CD14-positive monocyte (primary cell): ENCODE results near the gene RCC2. TPM values are rescaled to one million over a fixed set of nuclear protein-coding genes. Genes with fewer than 3 reads are reported as not detected.

Experiments used
- DNase-seq, 3 donors: peaks; one replicate each; pipeline ENCODE4 v3.0.0-alpha.2; 2011 to 2022
- H2AFZ ChIP-seq: 2 replicates; pipeline ENCODE4 v1.6.0; 2012; ENCODE audit warnings: mild to moderate bottlenecking, low read depth, low read length, inconsistent platforms; ENCODE audit not compliant: insufficient read depth, poor library complexity, severe bottlenecking
- H3K27ac ChIP-seq, 2 donors: 1 replicate in 1 of 2; 2 replicates in 1 of 2; pipeline ENCODE4 v1.5.1; 2012 to 2013; ENCODE audit warnings: low read length in 2 of 2, control low read depth in 1 of 2, inconsistent platforms in 1 of 2, low read depth in 1 of 2, mild to moderate bottlenecking in 1 of 2
- H3K27me3 ChIP-seq, 2 donors: one replicate each; pipeline versions ENCODE4 v1.6.0 to v1.6.1; 2011 to 2013; ENCODE audit warnings: low read length in 2 of 2; ENCODE audit not compliant: control insufficient read depth in 2 of 2, insufficient read depth in 2 of 2
- H3K36me3 ChIP-seq, 2 donors: replicated peaks in 1 of 2; 1 replicate in 1 of 2; 2 replicates in 1 of 2; pipeline versions ENCODE4 v1.5.1 to v1.6.1; 2012 to 2013; ENCODE audit warnings: low read length in 2 of 2, control low read depth in 1 of 2, inconsistent platforms in 1 of 2, mild to moderate bottlenecking in 1 of 2; ENCODE audit not compliant: insufficient read depth in 2 of 2, control insufficient read depth in 1 of 2
- H3K4me1 ChIP-seq, 2 donors: 1 replicate in 1 of 2; 2 replicates in 1 of 2; pipeline versions ENCODE4 v1.5.1 to v1.6.1; 2012 to 2013; ENCODE audit warnings: low read length in 2 of 2, control low read depth in 1 of 2, inconsistent platforms in 1 of 2, mild to moderate bottlenecking in 1 of 2, moderate library complexity in 1 of 2; ENCODE audit not compliant: insufficient read depth in 2 of 2, control insufficient read depth in 1 of 2
- H3K4me2 ChIP-seq: replicated peaks from 2 replicates; pipeline ENCODE3; 2012; ENCODE audit warnings: low read length, moderate library complexity, mild to moderate bottlenecking; ENCODE audit not compliant: poor library complexity, severe bottlenecking; ENCODE audit errors: extremely low read depth
- H3K4me3 ChIP-seq, 3 experiments: fragments of 200-600 bp in 1 of 3; sonication (generic) in 1 of 3; replicated peaks in 1 of 3; 1 replicate in 2 of 3; 2 replicates in 1 of 3; pipeline ENCODE4 v1.5.1; 2011 to 2013; ENCODE audit warnings: low read length in 3 of 3, mild to moderate bottlenecking in 3 of 3, control low read depth in 2 of 3, low read depth in 2 of 3, inconsistent platforms in 1 of 3, moderate library complexity in 1 of 3
- H3K79me2 ChIP-seq: 2 replicates; pipeline ENCODE4 v1.6.0; 2012; ENCODE audit warnings: mild to moderate bottlenecking, control low read depth, inconsistent platforms, low read length, moderate library complexity; ENCODE audit not compliant: insufficient read depth
- H3K9ac ChIP-seq: 2 replicates; pipeline ENCODE4 v1.6.0; 2017; ENCODE audit warnings: low read length, mild to moderate bottlenecking; ENCODE audit not compliant: insufficient read depth, poor library complexity, severe bottlenecking
- H3K9me3 ChIP-seq, 2 donors: replicated peaks in 1 of 2; 1 replicate in 1 of 2; 2 replicates in 1 of 2; pipeline versions ENCODE4 v1.5.1 to v1.6.1; 2012 to 2013; ENCODE audit warnings: low read length in 2 of 2, control low read depth in 1 of 2; ENCODE audit not compliant: control insufficient read depth in 1 of 2, insufficient read depth in 1 of 2
- H4K20me1 ChIP-seq: 2 replicates; pipeline ENCODE4 v1.6.0; 2012; ENCODE audit warnings: mild to moderate bottlenecking, low read length, control low read depth, moderate library complexity; ENCODE audit not compliant: insufficient read depth
- H3K27ac Mint-ChIP-seq, 7 donors: one replicate each; pipeline ENCODE4 v1.8.0; 2020; ENCODE audit warnings: mild to moderate bottlenecking in 7 of 7, mixed read lengths in 7 of 7, moderate library complexity in 6 of 7, inconsistent platforms in 2 of 7
- H3K27me3 Mint-ChIP-seq, 3 donors: one replicate each; pipeline ENCODE4 v1.8.0; 2021 to 2022; ENCODE audit warnings: low read depth in 3 of 3, mild to moderate bottlenecking in 3 of 3, mixed read lengths in 3 of 3, moderate library complexity in 3 of 3, inconsistent platforms in 1 of 3
- H3K36me3 Mint-ChIP-seq, 2 donors: one replicate each; pipeline ENCODE4 v1.8.0; 2020; ENCODE audit warnings: mixed read lengths in 2 of 2, inconsistent platforms in 1 of 2, mild to moderate bottlenecking in 1 of 2
- H3K4me1 Mint-ChIP-seq: one replicate; pipeline ENCODE4 v1.8.0; 2020; ENCODE audit warnings: mild to moderate bottlenecking, mixed read lengths
- H3K4me3 Mint-ChIP-seq, 2 donors: one replicate each; pipeline ENCODE4 v1.8.0; 2020; ENCODE audit warnings: mild to moderate bottlenecking in 2 of 2, mixed read lengths in 2 of 2, moderate library complexity in 1 of 2
- H3K9me3 Mint-ChIP-seq, 7 donors: one replicate each; pipeline ENCODE4 v1.8.0; 2020 to 2022; ENCODE audit warnings: mixed read lengths in 7 of 7, mild to moderate bottlenecking in 6 of 7, moderate library complexity in 6 of 7, inconsistent platforms in 2 of 7
- CTCF ChIP-seq: fragments of 200-600 bp; IDR thresholded peaks from one replicate; pipeline ENCODE4 v1.8.0; 2022; ENCODE audit warnings: antibody characterized with exemption, mild to moderate bottlenecking
- WGBS: methylation state at CpG from one replicate; pipeline ENCODE4 v1.1.5; 2013; ENCODE audit warnings: missing lambda C conversion rate; ENCODE audit not compliant: insufficient coverage; 5-methylcytosine and 5-hydroxymethylcytosine counted together
- intact Hi-C, 2 donors: fragments of 100-400 bp; cut with micrococcal nuclease; formaldehyde crosslinking; loops; one replicate each; pipeline versions ENCODE4 v1.15.0 to v1.15.1; 2023
- polyA plus RNA-seq, 3 donors: library from polyadenylated mRNA; depleted of rRNA in 1 of 3; unstranded in 2 of 3; stranded (reverse) in 1 of 3; fragments of 300-500 nt in 2 of 3; fragments of >200 nt in 1 of 3; fragmentation: Illumina TruSeq in 2 of 3; gene quantifications; 1 replicate in 2 of 3; 2 replicates in 1 of 3; pipeline ENCODE4 v1.2.3, GENCODE V29; 2012 to 2021

The RCC2 gene
- polyA plus RNA-seq, 3 donors = 22.3 to 66.3 (median 40.9) TPM

- peaks cover 21% of the 10 kb centered on the region for H3K4me1 Mint-ChIP-seq
- Histone ChIP-seq H3K79me2 (no peaks in the 10 kb centered on the region), H3K27me3 (no peaks in the 10 kb centered on the region), H3K9ac (peak overlapping the region; percentile 13), H3K36me3 (no peaks in the 10 kb centered on the region), H2AFZ (peak overlapping the region; percentile 49), H3K4me3 (peak overlapping the region in 1 of 3 experiments; percentile 28), H3K9me3 (no peaks in the 10 kb centered on the region), H3K4me1 (peaks cover 17 to 41% of the 10 kb centered on the region in 2 donors), H3K27ac (peak overlapping the region in 1 of 2 donors; percentile 84), H3K4me2 (peak overlapping the region; percentile 36), H4K20me1 (no peaks in the 10 kb centered on the region)
- DNase-seq = peak; percentile 21 to 73 (median 54)
- WGBS = 29% methylated on average over 8 of the region's 8 CpGs
- peaks cover 3 to 12% (median 3%) of the 10 kb centered on the region in 3 donors for H3K27me3 Mint-ChIP-seq
- TF ChIP-seq CTCF = no peak
- peaks cover 0 to 2% (median 0%) of the 10 kb centered on the region in 7 donors for H3K9me3 Mint-ChIP-seq
- H3K27ac Mint-ChIP-seq = peak overlapping the region in 5 of 7 donors; percentile 6 to 94 (median 87)
- H3K36me3 Mint-ChIP-seq = no peaks in the 10 kb centered on the region
- peak overlapping the region in 1 of 2 donors; percentile 67 for H3K4me3 Mint-ChIP-seq
- intact Hi-C loops = no loop called here
Measured at GRCh38 chr1:17393230-17393629, 46.2 kb downstream of the RCC2 start.

GRCh38 chr1:17392199-17392740, 47.2 kb downstream of the RCC2 start:
- peaks cover 0 to 2% (median 0%) of the 10 kb centered on the region in 7 donors for H3K9me3 Mint-ChIP-seq
- H3K27ac Mint-ChIP-seq = peak overlapping the region in 3 of 7 donors; percentile 8 to 94 (median 83)
- H3K36me3 Mint-ChIP-seq = no peaks in the 10 kb centered on the region
- H3K4me3 Mint-ChIP-seq = no peak overlapping the region
- H2AFZ ChIP-seq = peak overlapping the region; percentile 2
- H3K4me1 Mint-ChIP-seq = peaks cover 16% of the 10 kb centered on the region
- TF ChIP-seq CTCF = no peak
- H3K4me3 ChIP-seq = no peak overlapping the region
- H3K4me2 ChIP-seq = no peak overlapping the region
- no peaks in the 10 kb centered on the region for H3K9me3 ChIP-seq
- H3K27ac ChIP-seq = peak overlapping the region in 1 of 2 donors; percentile 84
- peaks cover 3 to 12% (median 4%) of the 10 kb centered on the region in 3 donors for H3K27me3 Mint-ChIP-seq
- no peaks in the 10 kb centered on the region for H4K20me1 ChIP-seq
- H3K4me1 ChIP-seq = peaks cover 12 to 32% of the 10 kb centered on the region in 2 donors
- no peaks in the 10 kb centered on the region for H3K36me3 ChIP-seq
- intact Hi-C loops = no loop called here
- H3K27me3 ChIP-seq = no peaks in the 10 kb centered on the region
- no peak for DNase-seq
- WGBS = 76% methylated on average over 8 of the region's 10 CpGs
- no peak overlapping the region for H3K9ac ChIP-seq
- H3K79me2 ChIP-seq = no peaks in the 10 kb centered on the region
